Aorta (tissue), 5 donors: ENCODE measurements around the gene DDN. TPM values are rescaled to one million over a fixed set of nuclear protein-coding genes. Genes with fewer than 3 reads are reported as not detected.

Experiments used
- ATAC-seq: fragments of 200-7000 bp; cut with Tn5 transposase; one replicate; pipeline ENCODE4 v1.9.1; 2022; ENCODE audit warnings: moderate library complexity; ENCODE audit not compliant: low FRiP score
- DNase-seq, 2 donors: peaks; one replicate each; pipeline ENCODE4 v3.0.0-alpha.2; 2020
- H3K27ac ChIP-seq, 2 donors: one replicate each; pipeline ENCODE4 v1.5.1; 2013; ENCODE audit warnings: low read length in 2 of 2, mild to moderate bottlenecking in 2 of 2, moderate library complexity in 2 of 2, control low read depth in 1 of 2, inconsistent platforms in 1 of 2, low read depth in 1 of 2
- H3K27me3 ChIP-seq, 2 donors: one replicate each; pipeline ENCODE4 v1.6.1; 2013; ENCODE audit warnings: control low read depth in 1 of 2, low read length in 1 of 2, mild to moderate bottlenecking in 1 of 2, moderate library complexity in 1 of 2; ENCODE audit not compliant: insufficient read depth in 2 of 2, control insufficient read depth in 1 of 2
- H3K36me3 ChIP-seq, 2 donors: one replicate each; pipeline ENCODE4 v1.6.1; 2013; ENCODE audit warnings: control low read depth in 1 of 2, low read length in 1 of 2, mild to moderate bottlenecking in 1 of 2; ENCODE audit not compliant: insufficient read depth in 2 of 2, control insufficient read depth in 1 of 2
- H3K4me1 ChIP-seq, 2 donors: one replicate each; pipeline ENCODE4 v1.6.1; 2013; ENCODE audit warnings: low read length in 2 of 2, control low read depth in 1 of 2, mild to moderate bottlenecking in 1 of 2, moderate library complexity in 1 of 2; ENCODE audit not compliant: insufficient read depth in 2 of 2, control insufficient read depth in 1 of 2
- H3K4me3 ChIP-seq, 2 donors: one replicate each; pipeline ENCODE4 v1.5.1; 2013; ENCODE audit warnings: low read length in 2 of 2, control low read depth in 1 of 2, mild to moderate bottlenecking in 1 of 2
- H3K9me3 ChIP-seq: one replicate; pipeline ENCODE4 v1.6.1; 2013; ENCODE audit warnings: mild to moderate bottlenecking, low read length; ENCODE audit not compliant: control insufficient read depth
- WGBS, 2 donors: extraction: QIAGEN DNeasy Blood & Tissue Kit; methylation state at CpG; one replicate each; pipeline ENCODE4 v1.1.7; 2013; 5-methylcytosine and 5-hydroxymethylcytosine counted together
- intact Hi-C, 2 donors: fragments of 100-400 bp; cut with DNase I; formaldehyde crosslinking; loops; one replicate each; pipeline versions ENCODE4 v1.14.2 to v1.15.0; 2022
- polyA plus RNA-seq, 2 donors: library from polyadenylated mRNA; stranded (reverse); fragments of 200-250 nt; gene quantifications; one replicate each; pipeline ENCODE4 v1.2.3, GENCODE V29; 2013
- total RNA-seq, 2 donors: library from RNA; stranded (reverse); fragmentation: NEBNext Ultra II Directional; extraction: Animal tissue kit (Norgen Biotek cat#: 25700); gene quantifications; one replicate each; pipeline ENCODE4 v1.2.1, GENCODE V29; 2021
- donor health status: healthy with polysubstance abuse.
- donor health status: Bipolar disorder and iron deficiency.
- donor health status: DM: no; HTN: no; CAD: no.
- donor health status: DM: no; HTN: no; CAD: no.
- donor health status: DM: yes; HTN: yes; CAD: no.

Gene DDN
- total and polyA plus RNA-seq, 4 donors = 0.10 to 0.50 TPM; not detected in 2

GRCh38 chr12:49010092-49010668, 11.0 kb upstream of the DDN start:
- no peak for DNase-seq
- no peaks in the 10 kb centered on the region for H3K9me3 ChIP-seq
- peaks cover 0 to 3% of the 10 kb centered on the region in 2 donors for H3K27me3 ChIP-seq
- no peak overlapping the region for H3K4me3 ChIP-seq
- WGBS, 2 donors = 91 to 96% methylated on average over 3 of the region's 3 CpGs
- peaks cover 0 to 4% of the 10 kb centered on the region in 2 donors for H3K36me3 ChIP-seq
- intact Hi-C loops = no loop called here
- H3K4me1 ChIP-seq = no peaks in the 10 kb centered on the region
- no peak overlapping the region for H3K27ac ChIP-seq
- no peak for ATAC-seq

DNA sequence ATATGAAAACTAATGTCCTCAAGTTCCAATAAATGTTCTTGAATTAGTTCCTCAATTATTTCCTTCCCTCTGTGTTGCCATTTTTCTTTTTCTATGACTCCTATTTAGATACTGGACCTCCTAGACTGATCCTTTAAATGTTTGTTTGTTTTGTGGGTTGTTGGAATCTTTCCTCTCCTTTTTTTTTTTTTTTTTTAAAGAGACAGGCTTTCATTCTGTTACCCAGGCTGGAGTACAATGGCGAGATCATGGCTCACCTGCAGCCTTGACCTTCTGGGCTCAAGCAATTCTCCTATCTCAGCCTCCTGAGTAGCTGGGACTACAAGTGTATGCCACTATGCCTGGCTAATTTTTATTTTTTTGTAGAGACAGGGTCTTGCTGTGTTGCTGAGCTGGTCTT, 9.8 kb upstream of the DDN start:
- intact Hi-C loops = no loop called here
- no peak overlapping the region for H3K27ac ChIP-seq
- peaks cover 0 to 3% of the 10 kb centered on the region in 2 donors for H3K27me3 ChIP-seq
- H3K4me3 ChIP-seq = no peak overlapping the region
- WGBS, 2 donors = 93 to 100% methylated on average over 1 of the region's 1 CpG
- peaks cover 6 to 10% of the 10 kb centered on the region in 2 donors for H3K36me3 ChIP-seq
- no peaks in the 10 kb centered on the region for H3K9me3 ChIP-seq
- DNase-seq (no peak), ATAC-seq (no peak)
- no peaks in the 10 kb centered on the region for H3K4me1 ChIP-seq

DNA sequence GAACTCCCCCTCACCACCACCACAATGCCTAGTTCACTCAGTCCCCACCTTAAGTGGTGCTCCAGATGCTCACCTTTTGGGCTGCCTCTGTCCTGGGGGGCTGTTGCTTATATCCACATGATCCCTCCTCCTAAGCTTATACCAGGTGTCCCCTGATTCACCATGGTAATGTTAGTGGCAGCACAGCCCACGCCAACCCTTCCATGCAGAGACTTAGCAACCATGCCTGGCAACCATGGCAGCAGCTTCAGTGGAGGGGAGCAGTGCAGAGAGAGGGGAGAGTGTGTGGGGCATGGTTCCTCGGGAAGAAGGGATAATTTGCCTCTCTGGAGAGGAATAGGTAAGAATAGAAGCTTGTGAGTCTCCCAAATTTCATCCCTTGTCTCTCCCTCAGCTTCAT, 1.2 kb upstream of the DDN start:
- Histone ChIP-seq H3K27ac (no peak overlapping the region), H3K4me3 (no peak overlapping the region), H3K36me3 (peaks cover 6 to 21% of the 10 kb centered on the region in 2 donors), H3K9me3 (no peaks in the 10 kb centered on the region), H3K27me3 (no peaks in the 10 kb centered on the region), H3K4me1 (no peaks in the 10 kb centered on the region)
- intact Hi-C loops = no loop called here
- 89 to 100% methylated on average over 2 of the region's 2 CpGs for WGBS, 2 donors
- DNase-seq (peak in 1 of 2 donors; percentile 27), ATAC-seq (no peak)

DNA sequence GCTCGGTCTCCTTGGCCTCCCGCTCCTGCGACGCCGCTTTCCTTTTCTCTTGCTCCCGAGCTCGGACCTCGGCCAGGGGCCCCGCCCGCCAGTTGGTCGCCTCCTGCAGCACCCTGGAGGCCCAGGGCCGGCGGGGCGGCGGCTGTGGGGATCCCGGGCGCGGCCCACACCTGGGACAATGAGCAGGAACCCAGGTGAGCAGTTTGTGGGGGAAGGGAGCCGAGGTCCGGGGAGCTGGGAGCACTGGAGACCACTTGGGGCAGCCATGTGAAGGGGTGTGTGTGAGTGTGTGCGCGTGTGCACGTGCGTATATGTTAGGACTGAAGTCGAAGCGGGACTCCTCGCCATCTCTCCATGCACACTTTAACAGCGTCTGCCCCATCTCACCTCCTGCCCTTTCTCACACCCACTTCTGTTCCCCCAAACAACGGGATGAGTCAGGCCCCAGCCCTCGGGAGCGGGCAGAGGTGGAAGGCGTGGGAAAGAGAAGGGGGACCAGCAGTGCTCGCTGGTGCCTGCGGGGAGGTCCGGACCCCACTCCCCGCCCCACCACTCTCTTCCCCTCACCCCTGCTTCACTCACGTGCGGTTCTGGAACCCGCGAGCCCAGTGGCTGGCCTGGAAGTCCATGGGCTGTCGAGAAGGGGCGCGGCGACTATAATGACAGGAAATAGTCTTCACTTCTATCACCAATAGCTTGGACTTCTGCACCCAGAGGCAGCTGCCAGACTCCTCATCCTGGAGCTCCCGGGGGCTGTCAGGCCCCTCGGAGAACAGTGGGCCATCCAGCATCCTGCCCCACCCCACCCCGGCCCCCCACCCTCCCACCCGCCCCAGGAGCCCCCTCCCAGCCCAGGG, 450 bp downstream of the DDN start:
- Histone ChIP-seq H3K27ac (no peak overlapping the region), H3K4me1 (no peaks in the 10 kb centered on the region), H3K27me3 (no peaks in the 10 kb centered on the region), H3K36me3 (peaks cover 0 to 13% of the 10 kb centered on the region in 2 donors), H3K4me3 (peak overlapping the region; percentile 8 to 63), H3K9me3 (no peaks in the 10 kb centered on the region)
- intact Hi-C loops = loop anchor here in 1 of 2 donors (10.0 kb wide), 1 partner anchor 144 kb away; the partner anchor contains the start of gene DDX23
- DNase-seq = no peak
- no peak for ATAC-seq
- 1 to 2% methylated on average over 40 to 48 of the region's 48 CpGs for WGBS, 2 donors

DNA sequence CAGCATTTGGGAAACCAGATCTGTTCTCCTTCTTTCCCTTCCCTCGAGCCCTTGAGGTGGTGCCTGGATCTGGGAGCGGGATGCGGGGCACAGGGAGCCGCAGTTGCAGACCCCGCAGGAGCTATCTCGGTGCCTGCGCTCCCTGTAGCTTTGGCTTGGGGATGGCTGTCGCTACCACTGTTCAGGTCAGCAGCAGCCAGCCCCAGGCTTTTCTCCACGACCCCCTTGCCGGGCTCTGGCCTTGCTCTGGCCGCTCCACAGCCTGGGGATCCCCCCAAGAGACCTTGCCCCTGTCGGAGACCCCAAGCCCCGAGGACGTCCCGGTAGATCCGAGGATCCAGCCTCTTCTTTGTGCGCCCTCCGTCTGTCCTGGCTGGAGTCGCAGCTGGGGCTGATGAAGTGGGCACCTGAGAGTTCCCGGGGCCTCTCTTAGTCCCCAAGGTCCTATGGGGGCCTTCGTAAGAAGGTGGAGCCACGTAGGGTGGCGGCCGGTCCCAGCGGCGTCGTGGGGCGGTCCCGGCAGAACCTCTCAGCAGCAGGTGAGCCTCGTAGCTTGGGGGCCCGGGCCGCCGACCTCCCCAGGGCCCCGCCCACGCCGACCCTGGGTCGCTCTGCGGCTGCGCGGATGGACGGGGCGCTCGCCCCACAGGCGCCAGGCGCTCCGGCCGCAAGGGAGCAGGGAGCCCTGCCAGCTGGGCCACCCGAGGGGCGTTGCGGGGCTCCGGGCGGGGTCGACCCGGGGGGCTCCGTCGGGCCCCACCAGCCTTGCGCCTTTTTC, 1.3 kb downstream of the DDN start:
- 4% methylated on average over 43 to 57 of the region's 57 CpGs for WGBS, 2 donors
- Histone ChIP-seq H3K4me3 (peak overlapping the region; percentile 8 to 63), H3K27ac (no peak overlapping the region), H3K4me1 (no peaks in the 10 kb centered on the region), H3K36me3 (peaks cover 0 to 8% of the 10 kb centered on the region in 2 donors), H3K9me3 (no peaks in the 10 kb centered on the region), H3K27me3 (no peaks in the 10 kb centered on the region)
- peak in 1 of 2 donors; percentile 54 for DNase-seq
- ATAC-seq = peak; percentile 23
- intact Hi-C loops = loop anchor here in 1 of 2 donors (10.0 kb wide), 1 partner anchor 143 kb away; the partner anchor contains the start of gene DDX23

DNA sequence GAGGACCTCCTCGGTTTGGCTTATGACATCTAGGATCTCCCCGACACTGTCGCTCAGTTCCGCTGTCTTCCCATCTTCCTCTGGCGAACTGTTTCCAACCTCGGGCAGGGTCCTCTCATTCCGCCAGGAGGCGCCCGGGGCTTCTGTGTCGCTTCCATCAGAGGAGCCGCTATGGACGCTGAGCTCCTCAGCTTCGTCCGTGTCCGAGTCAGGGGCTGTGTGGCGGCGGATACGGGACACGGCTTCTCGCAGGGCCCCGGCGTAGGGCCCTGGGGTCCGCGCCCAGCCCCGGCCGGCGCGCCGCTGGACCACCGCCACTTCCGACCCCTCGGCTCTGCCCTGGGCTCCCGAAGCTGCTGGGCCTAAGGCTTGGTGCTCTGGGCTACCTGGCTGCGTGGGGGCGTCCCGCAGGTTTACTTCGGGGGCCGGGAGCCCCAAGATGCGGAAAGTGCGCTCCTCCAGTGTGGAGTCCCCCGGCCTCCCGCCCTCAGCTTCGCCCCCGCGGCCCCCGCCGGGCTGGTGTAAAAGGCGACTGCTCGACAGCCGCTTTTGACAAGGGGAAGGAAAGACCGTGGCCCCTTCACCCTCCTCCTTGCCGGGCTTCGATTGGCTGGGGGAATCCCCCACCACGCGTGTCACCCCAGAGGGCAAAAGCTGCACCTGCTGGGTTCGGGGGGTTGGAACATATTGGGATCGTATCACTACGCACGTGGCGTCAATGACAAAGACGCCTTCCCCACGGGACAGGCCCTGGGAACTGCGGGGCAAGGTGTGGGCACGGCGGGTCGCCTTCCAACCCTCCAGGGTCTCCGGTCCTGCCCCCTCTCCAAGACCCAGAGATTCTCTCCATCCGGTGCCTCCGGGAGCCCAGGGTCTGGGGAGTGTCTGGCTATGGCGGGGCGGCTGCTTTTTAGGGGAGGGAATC, 2.1 kb downstream of the DDN start:
- Histone ChIP-seq H3K27me3 (no peaks in the 10 kb centered on the region), H3K36me3 (peaks cover 0 to 4% of the 10 kb centered on the region in 2 donors), H3K4me1 (no peaks in the 10 kb centered on the region), H3K4me3 (no peak overlapping the region), H3K27ac (no peak overlapping the region), H3K9me3 (no peaks in the 10 kb centered on the region)
- intact Hi-C loops = loop anchor here in 1 of 2 donors (10.0 kb wide), 1 partner anchor 142 kb away; the partner anchor contains the start of gene DDX23
- WGBS, 2 donors = 18 to 21% methylated on average over 71 of the region's 71 CpGs
- DNase-seq (peak; percentile 85 to 93), ATAC-seq (peak; percentile 70)

- H3K36me3 ChIP-seq = no peaks in the 10 kb centered on the region
- intact Hi-C loops = loop anchor here in 1 of 2 donors (10.0 kb wide), 1 partner anchor 140 kb away; the partner anchor contains the start of gene DDX23
- no peaks in the 10 kb centered on the region for H3K4me1 ChIP-seq
- DNase-seq (peak; percentile 88 to 92), ATAC-seq (peak; percentile 90)
- no peaks in the 10 kb centered on the region for H3K9me3 ChIP-seq
- H3K4me3 ChIP-seq = no peak overlapping the region
- H3K27ac ChIP-seq = no peak overlapping the region
- WGBS, 2 donors = 4 to 6% methylated on average over 32 of the region's 32 CpGs
- no peaks in the 10 kb centered on the region for H3K27me3 ChIP-seq
These were observed 3.9 kb downstream of the DDN start for GRCh38 chr12:48995086-48995879.
